Measurements from ENCODE around the gene ACTR5.
A peak's percentile ranks its signal among the peaks of the same experiment; 100 is the strongest.
"Not testable (repeated sequence)": the region's sequence is repeated elsewhere in the genome, so short reads cannot be mapped to it uniquely, and the experiment has no call there.

ACTR5 gene

GRCh38 chr20:38790200-38791053 is 42.2 kb downstream of the ACTR5 start:
- Mint-ChIP-seq H3K36me3 (ENCODE audit: low read depth) (no peaks in the 10 kb centered on the region), H3K27me3 (ENCODE audit: low read depth, poor library complexity) (peaks cover 25% of the 10 kb centered on the region), H3K27ac (no peak overlapping the region), H3K9me3 (no peaks in the 10 kb centered on the region), H3K4me1 (no peaks in the 10 kb centered on the region), H3K4me3 (no peak overlapping the region)
- peak; percentile 42 for DNase-seq
- TF ChIP-seq CTCF (IDR thresholded peaks at IDR 0.05), result peak; percentile 63

DNA sequence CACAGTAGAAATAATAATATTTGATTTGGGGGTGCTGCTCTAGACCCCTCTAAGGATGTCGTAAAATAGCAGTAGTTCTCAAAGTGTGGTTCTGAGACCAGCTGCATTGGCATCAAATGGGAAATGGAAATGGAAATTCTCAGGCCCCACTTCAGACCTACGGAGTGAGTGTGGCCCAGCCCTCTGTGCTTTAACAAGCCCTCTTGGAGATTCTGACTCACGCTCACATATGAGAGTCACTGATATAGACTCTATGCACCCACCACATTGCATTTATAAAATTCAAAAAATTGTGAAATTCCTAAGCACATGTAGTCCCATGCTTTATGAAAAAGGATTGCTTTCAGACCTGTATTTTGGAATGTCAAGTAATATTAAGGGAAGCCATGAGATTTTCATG is 43.0 kb downstream of the ACTR5 start:
- H3K27ac Mint-ChIP-seq, result no peak overlapping the region
- no peak for TF ChIP-seq CTCF (IDR thresholded peaks at IDR 0.05)
- DNase-seq, result no peak
- no peak overlapping the region for H3K4me3 Mint-ChIP-seq
- H3K36me3 Mint-ChIP-seq (ENCODE audit: low read depth), result no peaks in the 10 kb centered on the region
- peaks cover 29% of the 10 kb centered on the region for H3K27me3 Mint-ChIP-seq (ENCODE audit: low read depth, poor library complexity)
- H3K4me1 Mint-ChIP-seq, result no peaks in the 10 kb centered on the region
- H3K9me3 Mint-ChIP-seq, result no peaks in the 10 kb centered on the region

DNA sequence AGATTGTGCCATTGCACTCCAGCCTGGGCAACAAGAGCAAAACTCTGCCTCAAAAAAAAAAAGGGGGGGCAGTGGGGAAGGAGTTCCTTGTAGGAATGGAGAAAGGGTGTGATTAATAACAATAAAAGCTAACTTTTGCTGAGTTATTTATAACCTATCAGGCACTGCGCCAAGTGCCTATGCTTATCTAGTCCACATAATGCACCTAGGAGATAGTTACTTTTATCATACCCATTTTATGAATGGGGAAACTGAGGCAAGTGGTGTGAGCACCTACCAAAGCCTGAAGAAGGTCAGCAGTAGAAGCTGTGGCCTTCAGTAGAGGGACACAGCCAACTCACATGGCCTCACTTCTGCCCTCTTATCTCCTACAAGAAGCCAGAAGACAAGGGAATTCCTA is 43.7 kb downstream of the ACTR5 start:
- TF ChIP-seq CTCF (IDR thresholded peaks at IDR 0.05), result no peak
- H3K27ac Mint-ChIP-seq, result no peak overlapping the region
- peaks cover 29% of the 10 kb centered on the region for H3K27me3 Mint-ChIP-seq (ENCODE audit: low read depth, poor library complexity)
- no peaks in the 10 kb centered on the region for H3K9me3 Mint-ChIP-seq
- H3K4me3 Mint-ChIP-seq, result no peak overlapping the region
- no peak for DNase-seq
- no peaks in the 10 kb centered on the region for H3K4me1 Mint-ChIP-seq
- no peaks in the 10 kb centered on the region for H3K36me3 Mint-ChIP-seq (ENCODE audit: low read depth)

GRCh38 chr20:38794057-38794456 is 45.8 kb downstream of the ACTR5 start:
- H3K4me1 Mint-ChIP-seq, result not testable (repeated sequence)

DNA sequence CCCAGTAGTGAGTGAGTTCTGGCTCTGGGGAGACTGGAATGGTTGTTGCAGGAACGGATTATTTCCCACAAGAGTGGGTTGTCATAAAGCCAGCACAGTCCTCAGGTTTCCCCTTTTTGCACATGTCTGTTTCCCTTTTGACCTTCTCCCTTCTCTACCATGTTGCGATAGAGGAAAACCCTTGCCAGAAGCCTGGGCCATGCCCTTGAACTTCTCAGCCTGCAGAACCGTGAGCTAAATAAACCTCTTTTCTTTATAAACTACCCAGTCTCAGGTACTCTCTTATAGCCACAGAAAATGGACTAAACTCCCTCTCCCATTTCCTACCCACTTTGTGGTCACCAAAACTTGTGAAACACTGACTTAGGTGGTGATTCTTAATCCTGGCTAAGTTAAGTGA is 50.0 kb downstream of the ACTR5 start:
- Mint-ChIP-seq H3K9me3 (peaks cover 5% of the 10 kb centered on the region), H3K36me3 (ENCODE audit: low read depth) (no peaks in the 10 kb centered on the region), H3K27ac (no peak overlapping the region), H3K4me1 (no peaks in the 10 kb centered on the region), H3K27me3 (ENCODE audit: low read depth, poor library complexity) (peaks cover 45% of the 10 kb centered on the region), H3K4me3 (no peak overlapping the region)
- DNase-seq, result no peak
- no peak for TF ChIP-seq CTCF (IDR thresholded peaks at IDR 0.05)

More at GRCh38 chr20:38794057-38794456, 45.8 kb downstream of the ACTR5 start:
- not testable (repeated sequence) for H3K36me3 Mint-ChIP-seq (ENCODE audit: low read depth); H3K9me3 Mint-ChIP-seq; H3K27ac Mint-ChIP-seq; H3K4me3 Mint-ChIP-seq; DNase-seq
- H3K27me3 Mint-ChIP-seq (ENCODE audit: low read depth, poor library complexity), result peaks cover 31% of the 10 kb centered on the region

- Mint-ChIP-seq H3K27ac (no peak overlapping the region), H3K4me3 (no peak overlapping the region), H3K36me3 (ENCODE audit: low read depth) (no peaks in the 10 kb centered on the region), H3K9me3 (peaks cover 5% of the 10 kb centered on the region), H3K4me1 (no peaks in the 10 kb centered on the region), H3K27me3 (ENCODE audit: low read depth, poor library complexity) (peaks cover 54% of the 10 kb centered on the region)
- TF ChIP-seq CTCF (IDR thresholded peaks at IDR 0.05), result no peak
- DNase-seq, result no peak
Measured at GRCh38 chr20:38799203-38799602, 50.9 kb downstream of the ACTR5 start.

Measured in nephron progenitor cell (in vitro differentiated cells).